HG02610 (cell line): Measurements from ENCODE around the gene EXOC2.
A peak's percentile ranks its signal among the peaks of the same experiment; 100 is the strongest.
"Not testable (repeated sequence)": the region's sequence is repeated elsewhere in the genome, so short reads cannot be mapped to it uniquely, and the experiment has no call there.

ENCODE experiments used
- ATAC-seq: cut with Tn5 transposase; IDR thresholded peaks from one replicate; pipeline ENCODE4 v1.9.1; 2021; ENCODE audit warnings: mild to moderate bottlenecking, moderate library complexity; ENCODE audit not compliant: unreplicated experiment

EXOC2 gene

DNA sequence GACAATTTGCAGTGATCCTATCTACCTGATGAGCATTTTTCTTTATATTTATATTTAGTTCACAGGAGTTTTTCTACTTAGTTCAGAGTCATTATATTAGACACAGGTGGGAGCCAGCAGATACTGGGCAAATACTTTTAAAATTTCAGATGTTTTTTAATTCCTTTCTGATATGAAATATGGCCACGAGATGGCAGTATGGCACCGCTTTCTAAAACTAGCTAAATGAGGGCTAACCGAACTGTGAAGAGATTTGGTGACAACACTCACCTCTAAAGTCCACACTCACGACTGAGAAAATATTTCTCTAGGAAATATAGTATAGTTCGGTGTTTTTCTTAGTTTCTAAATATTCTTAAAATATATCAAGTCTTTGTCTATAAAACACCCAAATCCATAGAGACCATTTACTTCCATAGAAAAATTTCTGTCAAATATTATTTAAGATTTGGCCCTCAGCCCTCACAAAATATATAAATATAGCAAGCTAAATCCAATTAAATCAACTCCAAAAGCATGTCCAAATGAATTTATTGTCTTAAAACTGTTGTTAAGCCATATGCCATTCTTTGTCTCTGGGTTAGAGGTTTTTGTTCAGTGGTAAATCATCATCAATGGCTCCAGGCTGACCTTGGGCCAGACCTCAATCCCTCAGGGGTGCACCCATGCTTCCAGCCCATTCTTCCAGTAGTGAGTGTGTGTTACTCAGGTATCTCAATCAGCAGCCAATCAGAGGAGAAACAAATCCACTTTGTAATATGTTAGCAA is 99.6 kb downstream of the EXOC2 start:
- ATAC-seq = peak; percentile 46

DNA sequence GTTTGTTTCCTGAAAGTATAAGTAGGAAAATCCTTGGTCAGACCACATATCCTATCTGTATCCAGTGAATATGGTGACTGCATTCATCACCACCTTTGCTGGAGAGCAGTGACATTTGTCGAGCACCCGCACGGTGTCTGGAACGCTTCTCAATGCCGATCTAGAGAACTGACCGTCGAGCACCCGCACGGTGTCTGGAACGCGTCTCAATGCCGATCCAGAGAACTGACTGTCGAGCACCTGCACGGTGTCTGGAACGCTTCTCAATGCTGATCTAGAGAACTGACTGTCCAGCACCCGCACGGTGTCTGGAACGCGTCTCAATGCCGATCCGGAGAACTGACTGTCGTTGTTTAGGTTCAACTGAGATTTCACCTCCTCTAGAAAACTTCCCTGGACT is 103.8 kb downstream of the EXOC2 start:
- no peak for ATAC-seq

DNA sequence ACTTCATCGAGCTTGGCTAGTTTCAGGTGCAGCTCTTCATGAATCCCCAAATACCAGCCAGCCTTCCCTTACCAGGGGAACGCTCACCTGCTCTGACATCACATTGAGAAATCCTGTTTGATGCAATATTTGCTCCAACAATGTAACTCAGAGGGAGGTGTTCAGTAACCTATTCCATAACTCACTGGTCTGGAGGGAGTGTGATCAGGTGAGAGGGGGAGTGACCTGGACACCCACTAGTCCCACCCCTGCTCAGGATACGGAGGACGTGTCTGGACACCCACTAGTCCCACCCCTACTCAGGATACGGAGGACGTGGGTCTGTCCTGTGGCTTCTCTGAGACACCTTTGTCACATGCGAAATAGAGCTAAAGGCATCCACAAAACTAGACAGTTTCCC is 106.4 kb downstream of the EXOC2 start:
- ATAC-seq = no peak

DNA sequence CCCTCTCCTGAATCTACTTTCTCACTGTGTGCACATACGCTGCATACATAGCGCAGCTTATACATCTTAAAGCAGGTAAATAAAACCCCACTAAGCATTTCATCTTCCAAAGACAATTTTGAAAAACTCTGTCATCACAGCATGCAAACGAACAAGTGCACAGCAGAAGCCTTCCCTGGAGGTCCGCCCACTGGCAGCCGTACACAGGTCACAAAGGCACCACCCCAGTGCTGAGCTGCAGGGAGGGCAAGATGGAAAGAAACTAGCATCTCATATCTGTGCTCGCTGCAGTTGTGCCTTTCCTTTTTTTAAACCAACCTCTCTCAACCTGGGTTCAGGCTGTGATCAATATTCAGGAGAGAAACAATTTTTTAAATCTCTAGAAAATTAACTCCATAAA is 109.3 kb downstream of the EXOC2 start:
- ATAC-seq = no peak

DNA sequence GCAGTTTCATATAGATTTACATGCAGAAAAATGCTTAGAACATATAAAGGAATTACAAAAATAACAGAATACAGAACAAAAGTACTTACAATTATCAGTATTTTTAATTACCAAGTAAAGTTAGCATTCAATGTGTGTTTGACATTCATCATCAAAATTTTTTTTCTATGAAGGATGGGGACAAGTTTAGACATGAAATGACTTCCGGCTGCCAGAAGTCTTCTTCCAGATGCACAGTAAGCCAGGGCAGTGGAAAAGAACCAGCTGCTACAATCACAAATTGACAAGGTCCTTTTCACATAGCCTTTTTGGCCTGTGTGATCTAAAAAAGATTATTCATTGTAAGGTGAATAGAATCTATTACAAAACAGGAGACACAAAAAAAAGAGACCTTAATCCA is 109.8 kb downstream of the EXOC2 start:
- ATAC-seq = no peak

DNA sequence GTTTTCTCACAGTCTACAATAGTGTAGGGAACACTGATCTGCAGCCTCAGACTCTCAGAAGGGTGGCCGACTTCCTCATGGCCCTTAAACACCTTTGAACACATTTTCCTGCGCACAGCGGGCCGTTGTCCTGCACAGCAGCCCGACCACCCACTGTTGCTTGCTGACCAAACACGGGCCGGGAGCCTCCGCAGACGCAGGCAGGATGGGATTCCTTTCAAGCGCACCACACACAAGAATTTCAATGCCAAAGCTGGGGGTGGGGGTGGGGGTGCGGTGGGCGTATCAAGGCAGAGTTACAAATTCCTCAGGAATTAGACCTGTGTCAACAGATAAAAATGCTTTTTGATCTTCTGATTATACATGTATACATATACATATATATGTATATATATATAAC is 110.6 kb downstream of the EXOC2 start:
- no peak for ATAC-seq

DNA sequence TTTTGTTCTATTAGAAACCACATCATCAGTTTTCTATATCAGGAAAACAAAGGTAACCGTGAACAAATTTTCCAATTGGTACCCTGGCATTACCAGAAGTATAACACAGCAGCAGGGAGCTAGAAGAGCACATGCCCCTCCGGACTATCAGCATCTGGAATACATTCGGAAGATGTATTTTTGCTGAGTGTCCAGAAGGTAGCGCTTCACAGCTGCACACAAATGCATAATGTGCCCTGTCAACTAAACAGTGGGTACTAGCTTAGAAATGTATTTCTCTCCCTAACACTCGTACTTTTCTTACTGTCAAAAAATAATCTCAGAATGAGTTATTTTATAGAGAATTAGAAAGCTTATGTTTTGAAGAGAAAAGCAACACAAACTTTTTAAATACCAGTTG is 113.6 kb downstream of the EXOC2 start:
- no peak for ATAC-seq

DNA sequence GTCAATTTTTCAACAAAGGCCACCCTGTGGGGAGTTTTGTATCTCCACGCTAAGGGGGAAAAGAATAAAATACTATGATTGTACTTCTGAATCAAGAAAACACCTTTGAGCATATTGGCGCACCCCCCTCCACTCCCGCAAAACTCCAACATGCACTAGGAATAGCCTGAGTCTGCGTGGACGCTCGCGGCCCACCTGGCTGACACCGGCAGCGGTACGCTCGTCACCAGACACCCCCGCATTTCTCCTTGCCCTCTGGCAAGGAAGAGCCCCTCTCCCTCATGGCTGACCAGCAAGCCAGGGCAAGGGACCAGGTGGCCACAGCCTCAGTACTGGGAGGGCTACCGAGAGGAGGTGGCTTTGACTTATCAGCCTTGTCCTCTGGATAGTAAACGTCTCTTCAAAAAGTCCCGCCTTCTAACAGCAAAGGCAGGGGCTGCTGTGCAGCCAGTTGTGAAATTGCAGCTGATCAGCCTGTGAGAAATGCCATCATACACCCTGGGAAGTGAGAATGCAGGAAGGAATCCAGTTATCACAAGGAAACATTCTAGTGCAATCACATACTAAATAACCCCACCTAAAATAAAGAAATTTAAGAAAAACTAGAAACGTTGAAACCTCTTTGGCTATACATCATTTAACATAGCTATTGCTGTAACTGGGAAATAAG is 120.2 kb downstream of the EXOC2 start:
- ATAC-seq = no peak

DNA sequence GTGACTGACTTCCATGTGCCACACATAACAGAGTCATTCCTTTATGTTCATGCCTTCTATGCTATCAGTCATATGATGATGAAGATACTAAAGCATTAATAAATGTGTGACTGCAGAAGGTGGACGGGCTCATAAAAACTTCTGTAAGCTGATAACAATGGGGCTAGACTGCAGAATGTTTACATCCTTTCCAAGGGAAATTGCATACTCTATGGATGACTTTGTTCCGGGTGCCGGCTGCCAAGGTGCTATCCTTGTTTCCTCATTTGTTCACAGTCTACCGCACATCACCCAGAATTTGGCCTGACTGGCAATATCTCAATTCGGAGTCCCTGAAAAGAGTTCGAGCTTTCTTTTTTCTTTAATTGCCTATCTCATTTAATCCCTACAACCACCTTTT is 121.0 kb downstream of the EXOC2 start:
- no peak for ATAC-seq

DNA sequence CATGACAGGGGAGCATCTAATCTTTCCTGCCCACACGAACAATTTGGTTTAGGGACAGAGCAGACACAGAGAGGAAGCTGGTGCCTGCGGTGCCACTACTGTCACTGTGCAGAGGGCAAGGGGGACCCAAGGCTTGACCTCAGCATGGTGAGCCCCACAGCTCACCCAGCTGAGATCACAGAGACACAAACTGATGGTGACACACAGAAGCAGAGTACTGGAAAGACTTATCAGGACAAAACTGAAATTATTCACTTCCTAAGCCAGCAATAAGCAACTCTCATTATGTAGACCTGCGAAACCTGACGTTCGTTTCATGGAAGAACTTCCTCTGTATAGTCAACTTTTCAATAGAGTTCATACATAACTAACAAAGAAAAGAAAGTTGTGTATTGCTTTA is 122.1 kb downstream of the EXOC2 start:
- no peak for ATAC-seq

DNA sequence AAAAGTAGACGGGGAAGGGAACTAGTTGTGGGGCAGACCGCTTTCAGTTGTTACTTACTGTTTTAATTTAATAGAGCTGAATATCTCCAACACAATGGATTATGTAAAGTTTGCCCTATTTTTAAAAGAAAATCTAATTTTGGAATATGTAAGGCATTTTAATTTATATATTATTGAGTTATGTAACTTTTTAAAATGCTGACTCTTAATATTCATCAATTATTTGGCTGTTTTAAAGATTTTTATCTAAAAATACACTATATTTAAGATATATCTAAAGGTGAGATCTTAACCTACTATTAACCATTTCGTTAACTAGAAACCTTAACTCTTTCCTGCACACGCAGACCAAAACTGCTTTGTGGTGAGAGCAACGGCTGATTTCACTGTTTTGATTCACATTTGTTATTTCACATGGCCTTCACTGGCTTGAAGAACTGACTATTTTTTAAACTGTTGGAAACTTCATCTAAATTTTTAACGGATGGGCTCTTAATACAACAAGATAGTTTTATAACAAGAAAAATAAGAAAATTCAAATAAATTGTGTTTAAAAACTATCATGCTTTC is 123.9 kb downstream of the EXOC2 start:
- ATAC-seq = no peak

DNA sequence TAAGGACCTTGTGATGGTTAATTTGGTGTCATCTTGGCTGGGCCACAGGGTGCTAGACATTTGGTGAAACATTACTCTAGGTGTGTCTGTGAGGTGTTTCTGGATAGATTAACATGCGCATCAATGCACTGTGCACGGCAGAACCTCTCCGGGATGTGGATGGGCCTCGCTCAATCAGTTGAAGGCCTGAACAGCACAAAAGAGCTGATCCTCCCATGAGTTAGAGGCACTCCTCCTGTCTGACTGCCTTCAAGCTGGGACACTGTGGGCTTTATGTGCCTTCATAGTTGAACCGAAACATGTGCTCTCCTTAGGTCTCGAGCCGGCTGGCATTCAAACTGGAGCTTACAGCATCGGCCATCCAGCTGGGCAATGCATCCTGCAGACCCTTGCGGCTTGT is 124.9 kb downstream of the EXOC2 start:
- no peak for ATAC-seq

DNA sequence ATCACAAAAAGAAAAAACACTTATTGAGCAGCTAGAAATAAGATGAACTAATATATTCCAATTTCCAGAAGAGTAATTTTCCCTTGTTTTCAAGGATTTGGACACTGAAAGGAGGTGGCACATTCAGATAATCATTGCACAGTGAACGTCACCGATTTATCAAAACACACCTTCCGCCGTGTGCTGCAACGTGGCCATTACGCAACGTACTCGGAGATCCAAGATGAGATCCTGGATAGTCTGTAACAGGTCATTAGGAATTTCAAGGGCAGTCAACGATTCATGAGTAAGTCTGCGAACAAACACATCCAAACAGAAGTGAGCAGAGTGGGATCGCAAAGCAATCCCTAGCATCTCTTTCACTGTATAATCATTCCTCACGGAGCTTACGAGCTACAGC is 129.1 kb downstream of the EXOC2 start:
- ATAC-seq = no peak

DNA sequence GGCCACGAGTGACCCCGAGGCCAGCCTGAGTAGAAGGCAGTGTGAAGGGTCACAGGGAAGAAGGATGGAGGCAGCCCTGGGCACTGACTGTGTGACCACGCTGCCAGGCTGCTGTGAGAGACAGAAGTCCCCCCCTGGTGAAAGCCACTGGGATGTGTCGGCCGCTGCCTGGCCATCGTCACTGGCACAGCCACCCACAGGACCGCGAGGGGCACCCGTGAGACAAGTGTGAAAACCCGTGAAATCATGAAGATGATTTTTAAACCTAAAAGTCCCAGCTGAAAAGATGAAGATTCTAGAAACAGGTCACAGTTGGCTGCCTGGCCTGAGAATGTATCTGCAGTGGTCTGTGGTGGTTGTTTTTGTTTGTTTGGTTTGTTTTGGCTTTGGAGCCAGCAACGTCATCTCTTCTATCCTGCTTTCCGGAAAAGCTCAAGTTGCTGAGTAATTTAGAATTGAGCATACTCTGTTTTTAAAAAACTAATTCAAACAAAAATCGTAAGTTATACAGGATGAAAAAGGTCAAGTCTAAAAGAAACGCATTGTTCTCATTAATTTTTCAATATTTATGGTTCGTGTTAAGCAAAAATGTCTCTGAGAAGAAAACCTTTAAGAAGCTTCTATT is 130.8 kb downstream of the EXOC2 start:
- ATAC-seq = no peak

DNA sequence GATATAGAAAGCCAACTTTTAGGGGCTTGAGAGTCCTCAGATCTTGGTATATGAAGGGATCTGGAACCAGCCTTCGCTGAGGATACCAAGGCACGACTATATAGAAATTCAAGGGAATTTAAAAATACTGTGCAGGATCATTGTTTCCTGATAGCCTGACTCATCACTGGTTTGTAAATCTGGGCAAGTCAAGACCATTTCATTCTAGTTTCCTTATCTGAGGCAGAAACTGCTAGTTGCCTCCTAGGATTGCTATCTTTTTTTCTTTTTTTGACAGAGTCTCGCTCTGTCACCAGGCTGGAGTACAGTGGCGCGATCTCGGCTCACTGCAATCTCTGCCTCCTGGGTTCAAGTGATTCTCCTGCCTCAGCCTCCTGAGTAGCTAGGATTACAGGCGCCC is 131.6 kb downstream of the EXOC2 start:
- ATAC-seq = not testable (repeated sequence)

DNA sequence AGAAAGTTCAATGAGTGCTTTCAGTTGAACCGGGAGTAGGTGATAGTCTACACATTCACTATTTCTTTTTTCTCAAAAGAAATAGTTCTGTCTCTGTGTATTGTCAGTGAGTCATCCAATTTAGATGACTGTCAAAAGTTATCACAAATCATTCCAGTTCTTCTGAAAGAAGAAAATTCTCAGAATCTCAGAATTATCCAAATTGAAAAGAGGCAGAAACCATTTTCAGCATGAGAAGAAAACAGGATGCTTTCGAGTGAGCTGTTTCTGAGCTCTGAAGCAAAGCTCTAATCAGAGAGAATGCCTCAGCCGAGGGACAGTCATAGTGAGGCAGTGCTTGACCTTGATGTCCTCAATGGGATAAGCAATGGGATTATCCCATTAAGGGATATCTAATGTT is 134.0 kb downstream of the EXOC2 start:
- ATAC-seq = no peak

DNA sequence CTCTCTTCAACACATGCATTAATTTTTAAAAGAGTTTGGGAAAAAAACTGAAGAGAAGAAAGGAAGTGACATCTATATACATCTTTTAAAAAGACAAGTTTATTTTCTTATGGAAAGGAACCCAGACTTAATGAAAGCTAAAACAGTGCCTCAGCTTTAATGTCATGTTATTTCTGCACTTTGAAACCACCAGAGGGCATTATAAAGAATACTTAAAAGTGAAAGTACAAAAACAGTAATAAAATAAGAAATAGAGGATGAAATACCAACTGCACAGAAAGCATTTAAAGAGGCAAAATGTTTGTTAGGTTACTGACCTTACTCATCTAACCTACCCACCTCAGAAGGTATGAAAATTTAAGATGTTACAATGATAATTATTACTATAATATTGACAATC is 134.8 kb downstream of the EXOC2 start:
- no peak for ATAC-seq

DNA sequence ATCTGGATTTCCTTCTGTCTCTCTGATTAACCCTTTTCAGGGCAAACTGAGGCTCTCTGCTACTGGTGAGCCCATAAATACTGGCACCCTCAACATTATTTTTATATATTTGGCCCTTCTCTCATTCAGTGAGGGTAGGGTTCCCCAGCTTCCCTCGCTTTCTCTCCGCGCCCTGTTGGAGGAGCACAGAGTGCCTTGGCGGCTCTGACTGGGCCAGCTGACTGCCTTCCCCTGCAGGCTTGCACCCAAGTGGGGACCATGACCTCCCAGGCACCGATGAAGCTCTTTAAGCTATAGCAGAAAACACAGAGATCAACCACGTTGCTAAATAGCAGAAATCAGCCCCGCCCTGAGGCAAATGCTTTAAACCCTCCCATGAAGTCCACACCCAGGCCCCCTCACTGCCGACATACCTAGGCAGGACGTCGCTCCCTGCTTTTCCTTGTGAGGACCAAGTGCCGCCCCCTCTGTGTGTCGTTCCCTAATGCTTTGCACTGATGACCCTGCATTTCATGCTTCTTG is 141.0 kb downstream of the EXOC2 start:
- ATAC-seq = no peak

DNA sequence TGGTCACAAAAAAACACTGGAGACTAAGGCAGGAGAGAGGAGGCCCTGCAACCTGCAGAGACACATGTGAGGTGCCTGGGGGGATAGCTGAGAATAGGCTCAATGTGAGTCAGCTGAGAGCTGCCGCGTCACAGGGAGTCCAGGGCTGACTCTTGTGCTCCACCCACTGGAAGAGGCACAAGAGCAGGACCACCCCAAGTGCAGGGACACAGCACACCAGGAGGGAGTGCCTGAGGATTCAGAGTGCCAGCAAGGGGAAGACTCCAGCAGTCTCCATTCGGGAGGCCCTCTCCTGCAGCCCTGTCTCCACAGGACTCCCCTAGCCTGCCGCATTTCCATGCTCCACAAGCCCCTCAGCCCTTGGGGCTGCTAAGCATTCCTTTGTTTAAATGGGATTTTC is 141.5 kb downstream of the EXOC2 start:
- ATAC-seq = no peak

DNA sequence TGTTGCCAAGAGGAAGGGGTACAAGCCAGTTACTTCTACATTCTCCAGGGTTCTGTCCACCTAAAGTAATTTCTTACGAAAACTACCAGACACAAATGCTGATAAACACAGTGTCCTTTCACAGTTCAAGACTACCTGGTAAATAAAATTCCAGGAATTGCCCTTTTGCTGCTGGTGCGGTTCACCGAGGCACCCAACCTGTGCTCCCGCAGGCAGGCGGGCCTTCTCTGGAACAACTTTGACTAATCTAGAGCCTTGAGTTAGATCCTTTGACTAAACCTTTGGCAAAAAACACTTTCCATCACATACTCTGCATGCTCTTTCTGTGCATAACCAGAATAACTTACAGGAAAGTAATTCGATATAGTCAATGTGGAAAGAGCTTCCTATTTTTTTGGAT is 143.0 kb downstream of the EXOC2 start:
- no peak for ATAC-seq

DNA sequence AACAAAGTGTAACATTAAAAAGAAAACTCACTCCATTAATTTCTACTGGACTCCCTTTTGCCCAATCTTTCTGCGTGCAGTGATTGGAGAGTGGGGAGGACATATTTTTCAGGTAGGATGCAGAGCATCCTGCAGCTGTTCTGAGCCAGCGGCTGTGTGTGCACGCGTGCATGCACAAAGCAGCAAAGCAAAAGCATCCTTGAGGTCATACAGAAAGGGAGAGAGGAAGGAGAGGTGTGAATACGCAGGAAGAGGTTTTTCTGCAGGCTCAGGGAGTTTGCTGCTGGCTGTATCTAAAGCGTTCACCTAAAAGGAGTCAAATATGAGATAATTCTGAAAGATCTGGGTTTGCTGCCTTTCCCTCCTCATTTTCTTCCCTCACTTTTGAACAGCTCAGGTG is 144.4 kb downstream of the EXOC2 start:
- no peak for ATAC-seq

DNA sequence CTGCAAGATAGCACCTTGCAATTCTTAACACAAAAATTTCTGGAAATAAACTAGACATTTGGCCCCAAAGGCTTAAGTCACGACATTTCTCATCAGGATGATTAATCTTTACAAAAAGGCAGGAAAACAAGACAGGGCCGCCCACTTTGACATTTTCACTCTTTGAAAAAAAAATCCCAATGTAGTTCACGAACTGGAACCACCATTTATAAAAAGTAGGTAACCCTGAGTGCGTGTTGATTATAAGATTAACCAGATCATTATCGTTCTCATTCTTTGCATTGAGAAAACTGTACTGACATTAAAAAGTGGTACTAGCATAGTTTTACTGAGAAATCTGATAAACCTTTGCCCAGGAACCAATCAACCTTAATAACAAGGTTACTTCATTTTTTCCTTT is 144.8 kb downstream of the EXOC2 start:
- ATAC-seq = no peak
